Measurements from ENCODE around the gene NCOR1.

NCOR1 gene

DNA sequence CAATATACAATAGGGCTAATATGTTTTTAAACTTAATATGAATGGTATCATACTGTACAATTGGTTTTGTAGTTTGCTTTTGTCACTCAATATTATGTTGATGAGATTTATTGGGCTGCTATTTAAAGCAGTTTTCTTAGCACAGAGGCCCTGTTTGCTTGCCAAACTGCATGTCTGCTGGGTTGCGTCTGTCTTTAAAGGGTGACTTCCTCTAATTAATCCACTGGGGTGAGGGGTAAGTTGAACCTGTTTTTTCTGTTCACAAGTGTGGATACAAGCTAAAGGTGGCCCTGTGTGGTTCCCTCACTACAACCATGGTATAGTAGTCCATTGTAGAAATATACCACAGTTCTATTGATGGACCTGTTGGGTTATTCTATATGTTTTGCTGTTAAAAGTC lies 196.0 kb downstream of the NCOR1 start:
- no peak for DNase-seq

DNA sequence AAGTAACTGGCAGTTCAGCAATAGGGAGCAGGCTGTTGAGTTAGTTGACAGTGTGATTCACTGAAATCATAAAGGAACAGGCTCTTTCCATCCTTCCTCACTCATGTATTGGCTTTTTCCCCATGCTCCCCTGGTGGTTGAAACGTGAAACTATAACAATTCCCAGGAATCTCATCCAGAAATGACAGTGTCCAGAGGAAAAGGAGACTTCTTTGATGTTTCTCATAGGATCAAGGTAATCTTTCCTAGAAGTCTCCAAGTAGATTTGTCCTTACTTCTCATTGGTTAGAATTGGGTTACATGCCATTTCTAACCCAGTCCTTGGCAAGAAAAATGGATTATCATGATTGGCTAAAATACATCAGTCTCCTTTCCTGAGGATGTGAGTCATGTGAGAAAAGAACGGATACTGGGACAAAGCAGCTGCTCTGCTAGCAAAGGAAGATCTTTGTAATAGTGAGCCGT lies 201.4 kb downstream of the NCOR1 start:
- no peak for DNase-seq

DNA sequence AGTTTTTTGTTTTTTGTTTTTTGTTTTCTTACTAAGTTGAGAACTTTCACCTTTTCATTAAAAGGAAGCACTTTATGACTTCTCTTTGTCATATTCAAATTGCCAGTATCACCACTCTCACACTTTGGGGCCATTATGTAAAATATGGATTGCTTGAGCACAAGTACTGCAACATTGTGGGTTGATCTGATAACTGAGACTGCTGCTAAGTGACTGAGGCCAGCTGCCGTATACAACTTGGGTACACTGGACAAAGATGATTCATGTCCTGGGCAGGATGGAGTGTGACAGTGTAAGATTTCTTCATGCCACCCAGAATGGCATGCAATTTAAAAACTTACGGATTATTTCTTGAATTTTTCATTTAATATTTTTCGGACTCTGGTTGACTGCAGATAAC lies 207.9 kb downstream of the NCOR1 start:
- no peak for DNase-seq

DNA sequence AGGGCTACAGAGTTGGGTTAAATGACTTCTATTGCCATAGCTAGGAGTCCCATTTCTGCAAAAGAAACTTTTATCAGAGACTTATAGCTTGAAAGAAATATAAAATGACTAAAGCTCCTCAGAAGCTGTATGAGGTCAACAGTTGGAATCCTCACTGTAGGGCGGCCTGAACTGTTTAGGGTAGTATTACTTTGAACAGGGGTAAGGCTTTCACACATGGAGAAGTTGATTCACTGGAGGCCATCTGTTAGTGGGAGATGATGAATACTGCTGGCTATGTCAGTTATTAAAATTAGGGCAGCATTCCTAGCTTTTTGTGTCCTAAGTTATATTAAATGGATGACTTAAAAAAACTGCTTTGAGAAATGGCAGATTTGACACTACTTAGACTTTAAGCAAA lies 209.7 kb downstream of the NCOR1 start:
- no peak for DNase-seq

DNA sequence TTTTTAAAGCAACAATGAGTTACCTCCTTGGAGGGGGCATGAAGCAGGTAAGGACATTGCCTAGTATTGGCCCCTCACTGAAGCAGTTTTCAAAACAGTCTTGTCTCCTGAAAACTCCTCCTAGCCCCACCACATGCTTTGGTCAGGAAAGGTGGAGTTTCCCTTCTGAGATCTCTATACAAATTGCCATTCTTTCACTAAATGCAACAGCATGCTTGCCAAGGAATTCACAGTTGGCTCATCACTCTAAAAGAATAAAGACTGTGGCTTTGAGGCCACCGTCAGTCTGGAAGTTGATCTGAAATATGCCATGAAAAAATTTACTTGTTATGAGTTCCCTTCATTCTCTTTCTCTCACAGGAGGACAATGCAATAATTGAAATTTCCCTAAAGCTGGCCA lies 211.5 kb downstream of the NCOR1 start:
- no peak for DNase-seq

DNA sequence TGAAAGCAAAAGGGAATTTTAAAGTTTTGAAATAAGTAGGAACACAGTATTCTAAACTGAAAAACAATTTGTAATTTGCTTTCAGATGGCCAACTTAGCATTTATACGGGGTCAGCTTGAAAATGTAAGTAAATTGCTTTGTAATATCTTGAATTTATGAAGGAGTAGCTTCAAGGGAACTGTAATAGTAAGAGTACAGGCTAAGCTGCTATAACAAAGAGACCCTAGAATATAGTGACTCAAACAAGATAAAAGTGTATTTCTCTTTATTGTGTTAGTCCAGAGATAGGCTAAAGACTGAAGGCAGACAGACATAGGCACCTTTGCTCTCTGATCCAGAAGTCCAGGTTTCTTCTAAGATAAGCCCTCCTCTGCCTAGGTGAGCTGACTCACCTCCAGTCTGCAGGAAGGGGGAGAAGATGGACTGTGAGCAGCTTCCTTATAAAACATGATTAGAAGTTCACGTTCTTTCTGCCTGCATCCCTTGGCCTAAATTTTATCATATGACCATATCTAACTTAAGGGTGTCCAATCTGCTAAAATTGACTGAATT lies 212.6 kb downstream of the NCOR1 start:
- no peak for DNase-seq

DNA sequence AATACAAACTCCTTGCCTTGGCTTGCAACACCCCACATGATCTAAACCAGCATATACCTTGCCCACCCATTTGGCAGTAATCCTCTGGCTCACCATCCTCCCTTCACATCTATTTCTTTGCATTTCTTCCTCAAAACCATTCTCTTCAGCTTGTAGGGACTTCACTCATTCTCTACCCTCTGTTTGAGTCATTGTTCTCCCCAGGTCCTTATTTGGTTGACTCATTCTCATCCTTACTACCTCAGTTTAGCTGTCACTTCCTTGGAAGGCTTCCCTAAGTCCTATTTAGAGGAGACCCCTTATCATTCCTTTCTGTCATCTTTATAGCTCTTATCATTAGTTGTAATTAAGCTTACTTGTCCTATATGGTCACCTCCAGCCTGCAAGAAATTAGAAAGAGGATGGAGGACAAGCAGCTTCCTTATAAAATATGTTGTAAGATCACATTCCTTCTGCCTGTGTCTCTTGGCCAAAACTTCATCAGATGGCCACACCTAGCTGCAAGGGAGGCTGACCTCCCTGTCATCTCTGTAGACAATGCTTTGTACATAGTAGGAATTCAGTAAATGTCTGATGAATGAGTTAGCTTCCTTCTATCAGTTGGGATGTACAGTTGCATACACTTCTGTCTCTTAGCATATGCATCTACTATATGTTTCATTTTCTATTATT lies 214.0 kb downstream of the NCOR1 start:
- DNase-seq: no peak

DNA sequence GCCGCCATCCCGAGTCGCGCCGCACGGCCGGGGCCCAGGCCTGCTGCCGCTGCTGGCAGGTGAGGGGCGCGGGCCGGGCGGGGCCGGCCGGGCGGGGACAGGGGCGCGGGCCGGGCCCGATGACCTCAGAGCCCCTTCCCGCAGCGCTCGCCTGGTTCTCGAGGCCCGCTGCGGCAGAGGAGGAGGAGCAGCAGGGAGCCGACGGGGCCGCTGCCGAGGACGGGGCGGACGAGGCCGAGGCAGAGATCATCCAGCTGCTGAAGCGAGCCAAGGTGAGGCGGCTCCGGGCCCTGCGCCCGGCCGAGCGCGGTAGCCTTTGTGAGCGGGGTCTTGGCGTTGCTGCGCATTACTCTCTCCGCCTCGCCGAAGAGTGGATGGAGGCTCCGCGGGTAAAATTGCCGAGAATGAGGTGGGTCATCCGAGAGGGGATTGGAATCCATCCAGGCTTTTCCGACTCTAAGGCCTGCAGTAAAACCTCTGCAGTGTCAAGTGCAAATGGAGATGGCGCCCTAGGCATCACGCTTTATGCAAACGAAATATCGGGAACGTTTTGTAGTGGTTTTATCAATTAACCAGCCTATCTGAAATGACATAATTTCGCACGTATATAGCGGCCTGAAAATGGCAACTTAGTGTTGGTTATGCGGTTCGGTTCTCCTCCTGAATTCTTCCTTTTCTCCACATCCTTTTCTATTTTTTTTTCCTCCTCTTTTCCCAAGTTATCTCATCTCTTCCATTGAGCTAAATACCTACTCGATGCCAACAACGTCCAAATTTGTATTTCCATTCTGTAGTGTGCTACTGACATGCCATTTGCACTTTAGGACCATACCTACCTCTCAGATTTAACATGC lies 215.1 kb downstream of the NCOR1 start:
- DNase-seq: no peak

DNA sequence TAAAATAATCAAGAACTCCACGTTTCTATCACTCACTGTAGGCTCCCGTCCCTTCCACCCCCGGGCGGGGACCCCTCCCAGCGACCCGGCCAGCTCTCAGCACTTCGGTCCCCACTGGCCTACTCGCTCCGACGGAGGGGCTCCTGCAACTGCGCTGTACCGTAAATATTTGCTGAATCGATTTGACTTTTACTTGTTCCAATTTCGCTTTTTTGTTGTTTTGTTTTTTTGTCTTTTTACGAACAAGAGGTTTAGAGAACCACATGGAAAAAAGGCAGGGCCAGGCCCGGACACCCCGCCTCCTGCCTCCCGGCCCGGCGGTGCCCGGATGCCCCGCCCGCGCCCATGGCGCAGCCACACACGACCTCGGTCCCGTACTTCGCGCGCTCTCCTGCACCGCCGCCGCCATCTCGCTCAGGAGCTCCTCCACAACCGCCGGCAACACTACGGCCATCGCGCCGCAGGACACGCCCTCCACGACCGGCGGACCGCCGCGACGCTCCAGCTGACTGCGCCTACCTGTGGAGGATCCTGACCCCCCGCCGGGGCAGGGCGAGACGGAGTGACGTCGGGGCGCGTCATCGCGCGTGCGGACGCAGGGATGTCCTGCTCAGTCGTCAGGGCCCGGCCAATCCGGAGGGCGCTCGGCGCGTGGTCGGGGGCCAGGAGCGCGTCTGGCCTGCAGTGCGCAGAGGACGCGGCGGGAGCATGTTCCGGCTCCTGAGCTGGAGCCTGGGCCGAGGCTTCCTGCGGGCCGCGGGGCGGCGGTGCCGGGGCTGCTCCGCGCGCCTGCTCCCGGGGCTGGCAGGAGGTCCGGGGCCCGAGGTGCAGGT lies 216.0 kb downstream of the NCOR1 start, which contains the start of the genes TTC19 and ZSWIM7:
Gene TTC19, plus strand, starts transcription at position 684 of the 833 bp plus-strand sequence. Its CDS starts 25 bp downstream, at position 709.
Gene ZSWIM7, minus strand, starts transcription at position 564 of the 833 bp plus-strand sequence. Its CDS starts 110 bp downstream, at position 454.
- peak; percentile 90 for DNase-seq

DNA sequence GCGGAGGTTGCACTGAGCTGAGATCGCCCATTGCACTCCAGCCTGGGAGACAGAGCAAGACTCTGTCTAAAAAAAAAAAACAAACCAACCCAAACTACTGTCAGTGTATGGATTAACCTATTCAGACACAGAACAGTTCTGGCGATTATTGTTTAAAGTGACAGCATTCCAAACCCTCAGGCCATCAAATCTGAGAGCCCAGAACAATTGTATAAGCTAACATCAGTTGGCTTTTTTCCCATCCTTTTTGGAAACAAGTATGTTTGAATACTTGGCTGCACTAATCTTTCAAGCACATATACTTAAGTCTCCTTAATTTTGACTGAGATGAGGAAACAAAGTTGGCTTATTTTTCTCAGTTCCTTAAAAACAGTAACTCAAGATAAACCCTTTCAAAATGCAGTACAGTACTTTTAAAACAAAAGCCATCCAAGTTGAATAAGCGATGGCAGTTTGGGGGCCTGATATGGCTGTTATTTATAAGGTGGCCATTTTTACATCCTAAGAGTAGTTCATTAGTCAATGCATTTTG lies 217.2 kb downstream of the NCOR1 start:
- no peak for DNase-seq

DNA sequence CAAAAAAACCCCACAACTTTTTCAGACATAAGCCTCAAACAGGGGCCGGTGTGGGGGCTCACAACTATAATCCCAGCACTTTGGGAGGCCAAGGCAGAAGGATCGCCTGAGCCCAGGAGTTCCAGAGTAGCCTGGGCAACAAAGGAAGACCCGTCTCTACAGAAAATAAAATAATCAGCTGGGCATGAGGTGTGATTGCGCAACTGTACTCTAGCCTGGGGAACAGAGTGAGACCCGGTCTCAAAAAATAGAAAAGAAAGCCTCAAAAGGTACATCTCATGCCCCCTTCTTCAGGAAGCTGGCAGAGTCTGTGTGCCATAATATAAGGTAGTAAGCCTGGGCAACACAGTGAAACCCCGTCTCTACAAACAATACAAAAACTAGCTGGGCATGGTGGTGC lies 219.0 kb downstream of the NCOR1 start:
- no peak for DNase-seq

DNA sequence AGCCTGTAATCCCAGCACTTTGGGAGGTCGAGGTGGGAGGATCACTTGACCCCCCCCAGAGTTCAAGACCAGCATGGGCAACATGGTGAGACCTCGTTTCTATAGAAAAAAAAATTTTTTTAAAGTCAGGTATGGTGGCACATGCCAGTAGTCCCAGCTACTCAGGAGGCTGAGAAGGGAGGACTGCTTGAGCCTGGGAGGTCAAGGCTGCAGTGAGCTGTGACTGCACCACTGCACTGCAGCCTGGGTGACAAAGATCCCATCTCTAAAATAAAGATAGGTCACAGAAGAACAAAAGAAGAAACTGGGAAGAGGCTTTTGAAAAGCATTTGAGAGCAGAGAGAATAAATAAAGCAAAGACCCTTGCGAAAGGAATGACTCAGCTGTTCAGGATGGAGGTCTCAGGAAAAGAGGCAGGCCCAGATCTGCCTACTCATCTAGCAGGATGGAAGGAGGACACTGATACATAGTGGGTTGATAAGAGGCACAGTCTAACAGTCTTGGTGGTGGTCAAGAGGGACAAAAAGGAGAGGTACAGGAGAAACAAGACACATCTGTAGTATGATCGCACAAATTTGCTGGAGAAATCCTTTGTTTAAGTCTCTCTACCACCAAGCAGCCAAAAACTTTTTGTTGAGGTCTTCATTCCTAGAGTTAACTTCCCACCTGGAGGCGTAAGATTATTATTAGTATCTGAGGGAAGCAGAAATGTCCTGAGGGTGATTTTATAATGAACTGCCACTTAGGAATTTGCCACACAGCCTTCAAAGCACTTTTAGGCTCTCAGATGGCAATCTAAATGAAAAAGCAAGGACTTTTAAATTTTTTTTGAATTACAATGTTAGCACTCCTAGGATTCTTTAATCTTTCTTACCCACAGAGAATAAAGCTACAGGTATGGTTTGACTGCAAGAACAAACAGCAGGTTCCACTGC lies 233.4 kb downstream of the NCOR1 start:
- no peak for DNase-seq

DNA sequence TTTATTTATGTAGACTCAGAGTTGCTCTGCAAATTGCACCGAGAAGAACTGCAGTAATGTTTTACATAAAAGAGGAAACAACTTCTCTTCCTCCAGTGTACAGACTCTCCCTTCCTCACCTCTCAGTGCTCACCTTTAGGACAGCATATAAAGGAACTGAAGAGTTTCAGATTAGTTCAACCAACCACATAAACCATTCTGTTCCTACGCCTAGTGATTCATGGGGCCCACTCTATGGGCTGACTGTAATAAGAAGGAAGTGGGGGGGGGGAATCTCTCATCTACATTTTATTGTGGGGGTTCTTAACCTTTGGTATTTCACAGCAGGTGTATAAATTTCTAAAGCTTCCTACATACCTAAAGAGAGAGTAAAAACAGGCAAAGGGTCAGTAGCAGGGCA lies 234.1 kb downstream of the NCOR1 start:
- peak; percentile 50 for DNase-seq

Measured in activated naive CD4-positive, alpha-beta T cell treated with anti-CD3 and anti-CD28 coated beads, Interleukin-2, amount 50 U/mL, for 16 hours (primary cell).